Esophagus (tissue), 2 donors: ENCODE data around the gene PF4V1. TPM values are rescaled to one million over a fixed set of nuclear protein-coding genes. Genes with fewer than 3 reads are reported as not detected.

Experiments used
- H3K27ac ChIP-seq, 2 donors: one replicate each; pipeline ENCODE4 v1.5.1; 2013; ENCODE audit warnings: low read depth in 2 of 2, mild to moderate bottlenecking in 2 of 2, inconsistent platforms in 1 of 2, low read length in 1 of 2, moderate library complexity in 1 of 2
- H3K27me3 ChIP-seq, 2 donors: one replicate each; pipeline ENCODE4 v1.6.1; 2013; ENCODE audit warnings: low read length in 2 of 2, control low read depth in 1 of 2, mild to moderate bottlenecking in 1 of 2; ENCODE audit not compliant: insufficient read depth in 2 of 2, control insufficient read depth in 1 of 2
- H3K36me3 ChIP-seq, 2 donors: one replicate each; pipeline ENCODE4 v1.6.1; 2013; ENCODE audit warnings: low read length in 1 of 2; ENCODE audit not compliant: control insufficient read depth in 2 of 2, insufficient read depth in 2 of 2
- H3K4me1 ChIP-seq, 2 donors: one replicate each; pipeline ENCODE4 v1.6.1; 2013; ENCODE audit warnings: low read length in 1 of 2; ENCODE audit not compliant: control insufficient read depth in 2 of 2, insufficient read depth in 2 of 2
- H3K4me3 ChIP-seq, 2 donors: one replicate each; pipeline ENCODE4 v1.5.1; 2013; ENCODE audit warnings: low read length in 2 of 2, mild to moderate bottlenecking in 2 of 2, low read depth in 1 of 2, moderate library complexity in 1 of 2
- H3K9me3 ChIP-seq, 2 donors: one replicate each; pipeline ENCODE4 v1.6.1; 2013; ENCODE audit warnings: mild to moderate bottlenecking in 2 of 2, low read depth in 1 of 2, low read length in 1 of 2, moderate library complexity in 1 of 2; ENCODE audit not compliant: control insufficient read depth in 2 of 2, insufficient read depth in 1 of 2
- WGBS, 2 donors: extraction: QIAGEN DNeasy Blood & Tissue Kit; methylation state at CpG; one replicate each; pipeline ENCODE4 v1.1.7; 2013; 5-methylcytosine and 5-hydroxymethylcytosine counted together
- polyA plus RNA-seq, 2 donors: library from polyadenylated mRNA; stranded (reverse); fragments of 200-250 nt; gene quantifications; one replicate each; pipeline ENCODE4 v1.2.3, GENCODE V29; 2013
- donor health status: healthy with polysubstance abuse.
- donor health status: Bipolar disorder and iron deficiency.

The PF4V1 gene
- polyA plus RNA-seq, 2 donors: not detected

DNA sequence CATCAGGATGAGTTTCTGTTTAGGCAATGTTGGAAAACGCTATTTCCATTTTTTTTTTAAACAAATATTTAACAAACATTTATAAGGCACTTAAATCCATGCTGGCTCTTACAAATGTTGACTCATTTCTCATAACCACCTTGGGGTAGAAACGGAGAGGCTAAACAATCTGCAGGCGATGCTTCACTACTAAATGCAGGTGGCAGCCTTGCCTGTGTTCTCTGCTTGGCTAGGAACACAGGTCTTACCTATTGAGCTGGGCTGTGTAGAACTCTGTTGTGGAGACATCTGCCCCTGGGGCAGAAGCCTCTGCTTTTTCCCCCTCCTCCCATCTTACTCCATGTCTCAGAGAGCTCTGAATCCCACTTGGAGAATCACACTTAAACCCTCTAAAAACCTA lies 14.7 kb downstream of the PF4V1 start:
- Histone ChIP-seq H3K36me3 (no peaks in the 10 kb centered on the region), H3K27me3 (no peaks in the 10 kb centered on the region), H3K9me3 (no peaks in the 10 kb centered on the region), H3K4me3 (no peak overlapping the region), H3K4me1 (peaks cover 2 to 3% of the 10 kb centered on the region in 2 donors), H3K27ac (no peak overlapping the region)
- 35 to 45% methylated on average over 3 of the region's 3 CpGs for WGBS, 2 donors

DNA sequence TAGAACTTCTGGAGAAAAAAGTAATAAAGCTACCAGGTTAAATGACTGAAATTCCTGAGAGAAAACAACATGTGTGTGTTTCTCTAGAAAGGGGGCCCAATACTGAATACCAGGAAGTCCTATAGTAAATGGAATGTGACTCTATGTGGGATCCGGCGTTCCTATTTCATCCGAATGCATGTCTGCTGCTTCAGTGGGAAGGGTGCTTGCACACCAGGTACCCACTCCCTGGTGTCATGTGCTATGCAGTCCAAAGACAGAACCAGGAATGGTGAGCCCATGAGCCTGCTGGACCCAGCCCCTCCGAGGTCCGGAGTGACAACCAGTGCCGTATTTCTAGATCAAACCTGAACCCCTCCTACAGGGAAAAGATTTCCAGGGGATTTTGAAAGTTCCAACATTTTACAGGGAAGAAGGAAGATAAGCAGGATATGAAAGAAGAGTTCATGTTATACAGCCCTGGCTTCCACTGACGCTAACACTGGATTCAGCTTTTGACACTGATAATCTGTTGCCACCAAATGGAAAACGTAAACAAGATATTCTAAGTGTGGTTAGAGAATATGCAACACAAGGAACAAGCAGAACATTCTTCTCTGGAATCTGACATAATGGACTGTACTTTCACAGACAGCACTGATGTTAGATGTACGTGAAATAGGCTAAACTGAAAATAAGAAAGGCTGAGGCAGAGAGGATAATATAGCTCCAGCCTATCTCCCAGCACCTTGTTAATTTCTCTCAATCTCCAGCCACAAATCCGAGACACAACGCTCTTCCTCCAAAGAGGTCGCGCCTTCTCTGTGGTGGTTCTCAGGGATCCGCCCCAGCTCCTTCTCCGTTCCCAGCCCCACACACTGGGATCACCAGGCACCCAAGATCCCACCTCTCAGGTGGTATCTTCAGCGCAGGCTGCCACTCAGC lies 15.4 kb downstream of the PF4V1 start:
- Histone ChIP-seq H3K4me1 (peaks cover 2 to 3% of the 10 kb centered on the region in 2 donors), H3K27ac (peak overlapping the region; percentile 23 to 24), H3K9me3 (no peaks in the 10 kb centered on the region), H3K4me3 (peak overlapping the region; percentile 58 to 64), H3K36me3 (no peaks in the 10 kb centered on the region), H3K27me3 (no peaks in the 10 kb centered on the region)
- 34 to 39% methylated on average over 16 of the region's 16 CpGs for WGBS, 2 donors

DNA sequence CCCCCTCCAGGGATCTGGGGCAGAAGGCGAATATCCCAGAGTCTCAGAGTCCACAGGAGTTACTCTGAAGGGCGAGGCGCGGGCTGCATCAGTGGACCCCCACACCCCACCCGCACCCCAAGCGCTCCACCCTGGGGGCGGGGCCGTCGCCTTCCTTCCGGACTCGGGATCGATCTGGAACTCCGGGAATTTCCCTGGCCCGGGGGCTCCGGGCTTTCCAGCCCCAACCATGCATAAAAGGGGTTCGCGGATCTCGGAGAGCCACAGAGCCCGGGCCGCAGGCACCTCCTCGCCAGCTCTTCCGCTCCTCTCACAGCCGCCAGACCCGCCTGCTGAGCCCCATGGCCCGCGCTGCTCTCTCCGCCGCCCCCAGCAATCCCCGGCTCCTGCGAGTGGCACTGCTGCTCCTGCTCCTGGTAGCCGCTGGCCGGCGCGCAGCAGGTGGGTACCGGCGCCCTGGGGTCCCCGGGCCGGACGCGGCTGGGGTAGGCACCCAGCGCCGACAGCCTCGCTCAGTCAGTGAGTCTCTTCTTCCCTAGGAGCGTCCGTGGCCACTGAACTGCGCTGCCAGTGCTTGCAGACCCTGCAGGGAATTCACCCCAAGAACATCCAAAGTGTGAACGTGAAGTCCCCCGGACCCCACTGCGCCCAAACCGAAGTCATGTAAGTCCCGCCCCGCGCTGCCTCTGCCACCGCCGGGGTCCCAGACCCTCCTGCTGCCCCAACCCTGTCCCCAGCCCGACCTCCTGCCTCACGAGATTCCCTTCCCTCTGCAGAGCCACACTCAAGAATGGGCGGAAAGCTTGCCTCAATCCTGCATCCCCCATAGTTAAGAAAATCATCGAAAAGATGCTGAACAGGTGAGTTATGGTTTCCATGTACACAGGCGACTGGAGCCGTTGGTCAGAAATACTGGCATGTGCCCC lies 16.3 kb downstream of the PF4V1 start, which contains the start of gene CXCL1:
CXCL1 (plus strand) TSS at position 264 of the 926 bp plus-strand sequence; CDS start at position 342, 78 bp downstream.
- no peaks in the 10 kb centered on the region for H3K36me3 ChIP-seq
- peak within 1 kb of the TSS; percentile 23 to 40 for H3K27ac ChIP-seq
- peaks cover 2 to 3% of the 10 kb centered on the region in 2 donors for H3K4me1 ChIP-seq
- no peaks in the 10 kb centered on the region for H3K27me3 ChIP-seq
- no peaks in the 10 kb centered on the region for H3K9me3 ChIP-seq
- WGBS, 2 donors: 10% methylated on average over 61 of the region's 61 CpGs
- H3K4me3 ChIP-seq: peak within 1 kb of the TSS; percentile 58 to 64

DNA sequence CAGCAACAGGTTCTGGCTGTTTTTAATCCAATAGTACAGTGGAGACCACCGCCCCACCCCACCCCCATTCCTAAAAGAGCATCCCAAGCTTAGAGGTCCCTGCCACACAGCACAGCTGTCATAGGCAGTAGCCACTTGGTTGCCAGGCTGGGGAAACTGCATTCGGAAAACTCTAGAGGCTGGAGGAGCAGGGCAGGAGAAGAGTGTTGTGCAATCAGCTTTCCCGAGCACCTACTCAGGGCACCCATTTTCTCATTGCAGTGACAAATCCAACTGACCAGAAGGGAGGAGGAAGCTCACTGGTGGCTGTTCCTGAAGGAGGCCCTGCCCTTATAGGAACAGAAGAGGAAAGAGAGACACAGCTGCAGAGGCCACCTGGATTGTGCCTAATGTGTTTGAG lies 17.2 kb downstream of the PF4V1 start:
- Histone ChIP-seq H3K9me3 (no peaks in the 10 kb centered on the region), H3K27ac (peak overlapping the region in 1 of 2 donors; percentile 3), H3K4me1 (peaks cover 2 to 3% of the 10 kb centered on the region in 2 donors), H3K36me3 (no peaks in the 10 kb centered on the region), H3K4me3 (no peak overlapping the region), H3K27me3 (no peaks in the 10 kb centered on the region)
- WGBS, 2 donors: 74 to 82% methylated on average over 3 of the region's 3 CpGs

DNA sequence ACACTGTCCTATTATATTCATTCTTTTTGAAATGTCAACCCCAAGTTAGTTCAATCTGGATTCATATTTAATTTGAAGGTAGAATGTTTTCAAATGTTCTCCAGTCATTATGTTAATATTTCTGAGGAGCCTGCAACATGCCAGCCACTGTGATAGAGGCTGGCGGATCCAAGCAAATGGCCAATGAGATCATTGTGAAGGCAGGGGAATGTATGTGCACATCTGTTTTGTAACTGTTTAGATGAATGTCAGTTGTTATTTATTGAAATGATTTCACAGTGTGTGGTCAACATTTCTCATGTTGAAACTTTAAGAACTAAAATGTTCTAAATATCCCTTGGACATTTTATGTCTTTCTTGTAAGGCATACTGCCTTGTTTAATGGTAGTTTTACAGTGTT lies 17.7 kb downstream of the PF4V1 start:
- peaks cover 2 to 3% of the 10 kb centered on the region in 2 donors for H3K4me1 ChIP-seq
- H3K27me3 ChIP-seq: no peaks in the 10 kb centered on the region
- H3K36me3 ChIP-seq: no peaks in the 10 kb centered on the region
- 74 to 93% methylated on average over 1 of the region's 1 CpG for WGBS, 2 donors
- H3K27ac ChIP-seq: no peak overlapping the region
- no peak overlapping the region for H3K4me3 ChIP-seq
- no peaks in the 10 kb centered on the region for H3K9me3 ChIP-seq

DNA sequence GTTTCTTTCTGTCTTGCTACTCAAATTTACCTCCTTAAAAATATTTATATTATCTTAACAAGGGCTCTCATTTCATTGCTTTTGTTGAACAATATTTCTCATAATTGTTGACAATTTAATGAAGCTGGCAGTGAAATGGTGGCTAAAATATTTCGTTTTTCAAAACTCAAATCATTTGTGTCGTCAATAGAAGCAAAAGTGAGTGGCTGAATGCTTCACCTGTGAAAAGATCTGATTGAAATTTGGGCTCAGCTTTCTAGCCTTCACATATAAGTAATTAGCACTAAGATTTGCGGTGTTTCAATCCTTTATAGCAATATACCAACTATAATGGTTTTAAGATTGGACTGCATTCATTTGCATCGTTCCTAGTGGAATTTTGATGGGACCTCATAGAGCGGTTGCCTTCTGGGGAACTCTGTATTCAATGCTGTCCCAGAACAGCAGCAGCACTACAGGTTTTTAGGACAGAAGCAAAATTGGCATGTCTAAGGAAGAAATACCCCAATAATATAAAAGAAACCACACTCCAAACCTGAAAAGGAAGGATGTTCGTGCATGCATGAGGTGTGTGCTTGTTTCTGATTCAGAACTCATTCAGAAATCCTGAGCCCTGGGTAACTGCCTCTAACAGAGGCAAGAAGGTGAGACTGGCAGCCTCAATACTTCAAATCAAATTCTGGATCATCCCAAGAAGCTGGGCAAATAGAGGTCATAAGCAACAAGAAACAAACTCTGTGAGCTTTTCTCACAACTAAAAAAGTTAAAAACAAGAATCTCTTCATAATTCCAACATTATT lies 18.6 kb downstream of the PF4V1 start:
- Histone ChIP-seq H3K4me3 (no peak overlapping the region), H3K4me1 (peaks cover 2 to 3% of the 10 kb centered on the region in 2 donors), H3K27me3 (no peaks in the 10 kb centered on the region), H3K27ac (no peak overlapping the region), H3K9me3 (no peaks in the 10 kb centered on the region), H3K36me3 (no peaks in the 10 kb centered on the region)
- WGBS, 2 donors: 86% methylated on average over 6 of the region's 6 CpGs

DNA sequence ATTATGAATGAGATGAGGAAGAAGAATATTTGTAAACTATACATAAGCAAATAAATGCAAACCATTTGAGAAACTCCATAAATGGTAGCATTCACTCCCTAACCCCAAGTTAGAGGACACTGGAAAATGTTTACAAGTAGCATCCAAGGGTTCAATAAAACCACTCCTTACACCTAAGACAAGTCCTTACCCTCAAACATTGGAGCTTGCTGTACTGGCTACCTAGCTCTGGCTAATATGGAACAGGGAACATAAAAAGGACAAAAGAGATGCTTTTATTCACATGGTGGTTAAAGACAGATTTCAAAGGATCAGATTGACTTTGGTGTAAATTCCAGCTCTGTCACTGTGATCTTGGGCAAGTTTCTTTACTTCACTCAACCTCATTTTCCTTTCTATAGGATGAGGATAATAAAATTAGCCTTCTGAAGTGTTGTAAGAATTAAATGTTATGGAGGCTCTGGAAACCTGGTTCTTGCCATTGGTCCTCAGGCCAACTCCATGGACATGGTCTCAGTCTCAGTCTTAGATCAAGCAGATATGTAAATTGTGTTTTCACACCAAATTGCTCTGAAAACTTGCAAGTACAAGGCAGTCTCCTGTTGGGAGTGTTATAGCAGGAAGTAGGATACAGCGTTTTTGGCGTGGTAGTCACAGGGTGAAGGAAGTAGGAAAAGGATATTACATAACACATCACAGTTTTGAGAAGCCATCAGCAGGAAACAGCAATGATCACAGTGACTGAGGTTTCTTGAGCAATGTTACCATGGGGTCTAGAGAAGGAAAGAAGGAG lies 19.4 kb downstream of the PF4V1 start:
- H3K27ac ChIP-seq: no peak overlapping the region
- no peaks in the 10 kb centered on the region for H3K27me3 ChIP-seq
- 67 to 70% methylated on average over 2 of the region's 2 CpGs for WGBS, 2 donors
- no peaks in the 10 kb centered on the region for H3K36me3 ChIP-seq
- H3K4me3 ChIP-seq: no peak overlapping the region
- H3K4me1 ChIP-seq: peaks cover 2 to 3% of the 10 kb centered on the region in 2 donors
- no peaks in the 10 kb centered on the region for H3K9me3 ChIP-seq

DNA sequence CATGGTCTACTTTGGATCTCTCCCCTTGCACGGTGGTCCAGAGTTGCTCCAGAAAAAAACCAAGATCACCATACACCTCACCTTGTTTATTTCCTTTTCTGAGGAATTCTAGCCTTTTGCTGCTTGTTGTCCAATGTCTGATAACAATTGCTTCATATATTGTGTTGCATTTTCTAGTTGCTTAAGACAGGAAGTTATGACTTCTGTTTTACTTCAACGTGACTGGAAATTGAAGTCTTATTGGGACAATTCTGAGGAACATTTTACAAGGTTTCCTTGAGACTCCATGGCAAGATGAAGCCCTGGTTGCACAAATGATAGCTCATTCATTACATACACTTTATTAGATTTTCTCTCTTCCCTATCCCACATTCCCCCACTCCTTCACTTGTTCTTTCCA lies 21.3 kb downstream of the PF4V1 start:
- WGBS, 2 donors: 81 to 84% methylated on average over 2 of the region's 2 CpGs
- peaks cover 2 to 3% of the 10 kb centered on the region in 2 donors for H3K4me1 ChIP-seq
- H3K9me3 ChIP-seq: no peaks in the 10 kb centered on the region
- H3K27me3 ChIP-seq: no peaks in the 10 kb centered on the region
- no peak overlapping the region for H3K27ac ChIP-seq
- H3K4me3 ChIP-seq: no peak overlapping the region
- H3K36me3 ChIP-seq: no peaks in the 10 kb centered on the region
